Heart right ventricle (tissue), 16 donors: ENCODE data around the gene CYP2R1. TPM values are rescaled to one million over a fixed set of nuclear protein-coding genes. Genes with fewer than 3 reads are reported as not detected.

Experiments used
- ATAC-seq, 8 donors: fragments of 200-7000 bp; cut with Tn5 transposase; one replicate each; pipeline ENCODE4 v1.9.1; 2020; ENCODE audit warnings: mild to moderate bottlenecking in 8 of 8, moderate library complexity in 8 of 8, moderate number of reproducible peaks in 1 of 8
- DNase-seq, 2 donors: peaks; one replicate each; pipeline ENCODE4 v3.0.0-alpha.2; 2020
- H3K27ac ChIP-seq, 10 donors: fragments of 200-600 bp; sonication (generic) in 2 of 10; one replicate each; pipeline versions ENCODE4 v1.5.0 to v1.8.0; 2020 to 2022; ENCODE audit warnings: mild to moderate bottlenecking in 3 of 10
- H3K27me3 ChIP-seq, 7 donors: fragments of 200-600 bp; one replicate each; pipeline ENCODE4 v1.8.0; 2021 to 2022; ENCODE audit warnings: mild to moderate bottlenecking in 2 of 7
- H3K36me3 ChIP-seq, 9 donors: fragments of 200-600 bp; sonication (generic) in 1 of 9; one replicate each; pipeline versions ENCODE4 v1.5.0 to v1.8.0; 2020 to 2022; ENCODE audit warnings: mild to moderate bottlenecking in 2 of 9
- H3K4me1 ChIP-seq, 9 donors: fragments of 200-600 bp; sonication (generic) in 1 of 9; one replicate each; pipeline versions ENCODE4 v1.5.0 to v1.8.0; 2020 to 2022; ENCODE audit warnings: mild to moderate bottlenecking in 4 of 9
- H3K4me3 ChIP-seq, 10 donors: fragments of 200-600 bp; sonication (generic) in 2 of 10; one replicate each; pipeline versions ENCODE4 v1.5.0 to v1.8.0; 2020 to 2022; ENCODE audit warnings: mild to moderate bottlenecking in 7 of 10, moderate library complexity in 2 of 10
- H3K9me3 ChIP-seq, 11 donors: fragments of 200-600 bp in 10 of 11; sonication (generic) in 2 of 11; one replicate each; pipeline versions ENCODE4 v1.5.0 to v1.8.0; 2013 to 2022; ENCODE audit warnings: mild to moderate bottlenecking in 2 of 11, control low read depth in 1 of 11, moderate library complexity in 1 of 11
- CTCF ChIP-seq, 9 donors: fragments of 200-600 bp; sonication (generic) in 2 of 9; IDR thresholded peaks; one replicate each; pipeline versions ENCODE4 v1.5.0 to v1.8.0; 2021 to 2022; ENCODE audit warnings: antibody characterized with exemption in 9 of 9, mild to moderate bottlenecking in 5 of 9, moderate library complexity in 1 of 9
- WGBS, 2 donors: extraction: QIAGEN DNeasy Blood & Tissue Kit; methylation state at CpG; one replicate each; pipeline ENCODE4 v1.1.7; 2013; ENCODE audit warnings: inconsistent platforms in 1 of 2; 5-methylcytosine and 5-hydroxymethylcytosine counted together
- intact Hi-C, 10 donors: fragments of 100-400 bp; cut with DNase I; formaldehyde crosslinking; loops; one replicate each; pipeline versions ENCODE4 v1.11.1 to v1.14.2; 2022
- long read RNA-seq, 3 donors: library from polyadenylated mRNA; unstranded; transcript quantifications; one replicate each; pipeline ENCODE4 v2.0.0, GENCODE V29; 2020 to 2021
- polyA plus RNA-seq, 2 donors: library from polyadenylated mRNA; stranded (reverse); fragments of 200-250 nt; gene quantifications; one replicate each; pipeline ENCODE4 v1.2.3, GENCODE V29; 2013
- total RNA-seq, 10 donors: library from RNA; stranded (reverse); fragmentation: NEBNext Ultra II Directional in 3 of 10; extraction: Animal tissue kit (Norgen Biotek cat#: 25700) in 3 of 10; gene quantifications; one replicate each; pipeline versions ENCODE4 v1.2.1 to v1.2.4, GENCODE V29; 2021 to 2023
- donor health status: Arrhythmogenic right ventricular cardiomyopathy.
- donor health status: ischemic (EF 13 %, LVEDD 7.1; RV severe dilation, severe dysfunction).
- donor health status: healthy with polysubstance abuse.
- donor health status: DM: no; HTN: yes; CAD: no.
- donor health status: DM: no; HTN: no; CAD: no.
- donor health status: ischemic (EF 25% LVEDD 6.9; RV normal size, moderate dysfunction).
- donor health status: ischemic (EF 25% LVEDD 5.7; RV mildly dilated, moderate dysfunction).
- donor health status: healthy.
- donor health status: DM: yes; HTN: yes; CAD: no.
- donor health status: Ischemic cardiomyopathy.
- donor health status: ischemic (EF 35%, LVEDD 5.7; RV mildly dilated, moderate dysfunction).
- donor health status: nonischemic (EF 11% LVEDD 7.7; RV severe dilation, severe dysfunction).
- donor health status: DM: yes; HTN: yes; CAD: no.
- donor health status: PGD.
- donor health status: ischemic (EF 29% LVEDD 5.4; RV normal size, mild dysfunction).
- donor health status: nonischemic (EF 23%, LVEDD 6.1; RV moderate dilation, normal function).

CYP2R1 gene
- 1 to 10 TPM; 4.6 to 7.3 (median 6.3) TPM for total RNA-seq
- 10 to 100 TPM; 11.3 to 34.6 TPM for polyA plus RNA-seq
- long read RNA-seq, donor 1, partial matches to known transcripts = 0 of 5 reads
- long read RNA-seq, donor 1, other reads (novel, unspliced or antisense) = 2 of 5 reads
- long read RNA-seq, donor 2, partial matches to known transcripts = 0 of 3 reads
- long read RNA-seq, donor 2, other reads (novel, unspliced or antisense) = 1 of 3 reads
- long read RNA-seq, donor 3, partial matches to known transcripts = 0 of 9 reads
- long read RNA-seq, donor 3, other reads (novel, unspliced or antisense) = 5 of 9 reads

GRCh38 chr11:14892036-14892556 lies at the start of gene CYP2R1:
CYP2R1 (minus strand) TSS chr11:14892231; CDS start chr11:14892205, 26 bp downstream.
- intact Hi-C loops = loop anchor here in 7 of 10 donors (2.0 to 10.0 kb wide), 6 partner anchors 247 to 377 kb away; partner anchors contain the start of genes PSMA1 (in 4 of the 7) and PDE3B (in 3 of the 7)
- Histone ChIP-seq H3K4me1 (peaks cover 0 to 36% (median 10%) of the 10 kb centered on the region in 9 donors), H3K27me3 (no peaks in the 10 kb centered on the region), H3K4me3 (peak within 1 kb of the TSS; percentile 57 to 94 (median 84)), H3K9me3 (no peaks in the 10 kb centered on the region), H3K36me3 (no peaks in the 10 kb centered on the region), H3K27ac (peak within 1 kb of the TSS; percentile 16 to 96 (median 90))
- ATAC-seq = peak; percentile 98 to 99 (median 99)
- DNase-seq = peak; percentile 94 to 97
- WGBS, 2 donors = 0 to 1% methylated on average over 36 of the region's 36 CpGs
- peak in 1 of 9 donors; percentile 11 for TF ChIP-seq CTCF (IDR thresholded peaks at IDR 0.05)

- WGBS, 2 donors = 42 to 50% methylated on average over 1 of the region's 1 CpG
- DNase-seq (no peak), ATAC-seq (no peak)
Measured at GRCh38 chr11:14938936-14939335, 46.9 kb upstream of the CYP2R1 start.

GRCh38 chr11:14934641-14935351 lies 42.8 kb upstream of the CYP2R1 start:
- ATAC-seq (no peak), DNase-seq (no peak)
- Histone ChIP-seq H3K27me3 (peaks cover 0 to 5% (median 0%) of the 10 kb centered on the region in 7 donors), H3K9me3 (no peaks in the 10 kb centered on the region), H3K4me1 (no peaks in the 10 kb centered on the region), H3K36me3 (no peaks in the 10 kb centered on the region), H3K4me3 (no peak overlapping the region), H3K27ac (no peak overlapping the region)
- 41 to 84% methylated on average over 1 of the region's 1 CpG for WGBS, 2 donors
- intact Hi-C loops = no loop called here
- TF ChIP-seq CTCF (IDR thresholded peaks at IDR 0.05) = no peak

More at GRCh38 chr11:14938936-14939335, 46.9 kb upstream of the CYP2R1 start:
- TF ChIP-seq CTCF (IDR thresholded peaks at IDR 0.05) = no peak
- Histone ChIP-seq H3K4me3 (no peak overlapping the region), H3K4me1 (no peaks in the 10 kb centered on the region), H3K36me3 (no peaks in the 10 kb centered on the region), H3K9me3 (no peaks in the 10 kb centered on the region), H3K27ac (no peak overlapping the region), H3K27me3 (no peaks in the 10 kb centered on the region)
- intact Hi-C loops = no loop called here

- Histone ChIP-seq H3K4me3 (no peak overlapping the region), H3K36me3 (no peaks in the 10 kb centered on the region), H3K4me1 (no peaks in the 10 kb centered on the region), H3K9me3 (peaks cover 0 to 11% (median 0%) of the 10 kb centered on the region in 11 donors), H3K27ac (no peak overlapping the region), H3K27me3 (peaks cover 0 to 5% (median 0%) of the 10 kb centered on the region in 7 donors)
- DNase-seq (no peak), ATAC-seq (no peak)
- no peak for TF ChIP-seq CTCF (IDR thresholded peaks at IDR 0.05)
- intact Hi-C loops = no loop called here
Measured at GRCh38 chr11:14932447-14932846, 40.4 kb upstream of the CYP2R1 start.
